DND-41 (cell line): ENCODE results near the gene UACA.

Source experiments
- ATAC-seq: fragments of 200-7000 bp; cut with Tn5 transposase; 3 replicates; pipeline ENCODE4 v1.9.1; 2021; ENCODE audit warnings: low read depth; ENCODE audit not compliant: insufficient read depth
- DNase-seq: peaks from one replicate; pipeline ENCODE4 v3.0.0-alpha.2; 2020
- H2AFZ ChIP-seq: 2 replicates; pipeline ENCODE4 v1.6.0; 2012; ENCODE audit warnings: low read depth, low read length
- H3K27ac ChIP-seq: 2 replicates; pipeline ENCODE4 v1.5.1; 2012; ENCODE audit warnings: low read length, inconsistent platforms
- H3K27me3 ChIP-seq: fragments of 200-600 bp; sonication (generic); 2 replicates; pipeline ENCODE4 v1.6.0; 2012; ENCODE audit warnings: low read length, mild to moderate bottlenecking, inconsistent platforms; ENCODE audit not compliant: insufficient read depth, poor library complexity
- H3K36me3 ChIP-seq: 2 replicates; pipeline ENCODE4 v1.5.1; 2012; ENCODE audit warnings: low read length, inconsistent platforms; ENCODE audit not compliant: insufficient read depth
- H3K4me1 ChIP-seq: 2 replicates; pipeline ENCODE4 v1.5.1; 2012; ENCODE audit warnings: mild to moderate bottlenecking, low read length; ENCODE audit not compliant: insufficient read depth
- H3K4me2 ChIP-seq: 2 replicates; pipeline ENCODE4 v1.6.0; 2012; ENCODE audit warnings: mild to moderate bottlenecking, moderate library complexity, low read length, inconsistent platforms; ENCODE audit not compliant: insufficient read depth
- H3K4me3 ChIP-seq, 2 experiments: fragments of 200-600 bp in 1 of 2; shearing (Covaris generic) in 1 of 2; 2 replicates each; pipeline ENCODE4 v1.5.1; 2012 to 2016; ENCODE audit warnings: inconsistent platforms in 2 of 2, low read length in 2 of 2, mild to moderate bottlenecking in 2 of 2, low read depth in 1 of 2, moderate library complexity in 1 of 2
- H3K79me2 ChIP-seq: 2 replicates; pipeline ENCODE4 v1.6.0; 2012; ENCODE audit warnings: low read length, inconsistent platforms; ENCODE audit not compliant: insufficient read depth
- H3K9ac ChIP-seq: 2 replicates; pipeline ENCODE4 v1.6.0; 2012; ENCODE audit warnings: low read depth, mild to moderate bottlenecking, inconsistent platforms, low read length, moderate library complexity
- H3K9me3 ChIP-seq: 2 replicates; pipeline ENCODE4 v1.5.1; 2012; ENCODE audit warnings: low read length, moderate library complexity, mild to moderate bottlenecking, inconsistent platforms; ENCODE audit not compliant: insufficient read depth, severe bottlenecking
- H4K20me1 ChIP-seq: 2 replicates; pipeline ENCODE4 v1.6.0; 2012; ENCODE audit warnings: low read length; ENCODE audit not compliant: insufficient read depth
- EZH2 ChIP-seq: IDR thresholded peaks from 3 replicates; pipeline ENCODE4 v1.6.1; 2012; ENCODE audit warnings: borderline replicate concordance, low read depth, mild to moderate bottlenecking, moderate library complexity, low read length, inconsistent platforms; ENCODE audit not compliant: severe bottlenecking
- TF ChIP-seq, protein P1 (sequence below): IDR thresholded peaks from 2 replicates; pipeline ENCODE4 v1.5.1; 2012; ENCODE audit warnings: borderline replicate concordance, low read length, moderate library complexity, mild to moderate bottlenecking; ENCODE audit not compliant: poor library complexity, severe bottlenecking; ENCODE audit errors: extremely low read depth

The UACA gene

DNA sequence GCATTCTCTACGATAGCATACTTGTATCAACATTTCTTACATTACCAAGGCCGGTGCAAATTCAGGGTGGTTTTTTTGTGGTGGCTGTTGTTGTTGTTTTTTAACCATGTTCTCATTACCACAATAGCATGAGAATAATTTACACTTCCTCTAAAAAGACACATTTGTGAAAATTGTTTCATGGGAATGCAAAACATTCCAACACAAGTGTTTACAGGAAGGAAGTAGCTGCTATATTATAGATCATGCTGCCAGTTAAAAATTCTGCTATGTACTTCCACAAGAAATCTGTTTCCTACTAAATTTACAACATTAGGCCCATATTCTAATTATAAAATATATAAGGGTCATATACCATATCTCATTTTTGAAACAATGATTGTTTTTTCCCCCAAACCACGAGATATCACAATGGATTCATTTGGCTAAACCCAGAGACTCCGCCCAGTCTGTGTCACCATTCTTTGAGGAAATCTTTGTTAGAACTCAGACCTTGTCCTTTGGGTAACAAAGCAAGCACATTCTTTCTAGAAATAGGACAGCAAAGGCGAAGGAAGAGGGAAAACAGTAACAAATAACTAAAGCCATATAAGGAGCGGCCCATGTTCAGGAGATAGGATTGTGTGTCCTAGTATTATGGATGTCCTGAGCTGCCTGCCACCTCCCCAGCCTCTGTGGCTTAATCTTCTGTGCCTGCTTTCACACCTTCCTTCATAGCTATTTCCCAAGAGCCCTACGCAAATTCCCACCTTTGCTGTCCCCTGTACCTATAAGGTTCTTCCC, 60.1 kb downstream of the UACA start:
- ATAC-seq: no peak

DNA sequence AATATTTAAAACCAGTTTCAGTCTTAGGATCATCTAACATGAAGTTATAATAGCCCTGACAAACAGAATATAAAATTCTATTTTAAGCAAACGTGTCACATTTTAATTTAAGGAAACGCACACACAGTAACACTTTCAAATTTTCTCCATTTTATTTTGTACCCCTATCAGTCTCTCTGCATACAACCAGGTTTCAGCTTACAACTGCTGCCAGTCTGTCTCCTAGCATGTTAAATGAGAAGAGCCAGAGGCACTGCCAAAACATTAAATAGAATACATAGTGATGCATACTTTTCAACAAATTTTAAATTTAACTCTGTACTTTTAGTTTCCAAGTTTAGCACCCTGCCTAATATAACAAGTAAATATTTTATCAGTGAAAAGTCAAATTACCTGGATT, 60.8 kb downstream of the UACA start:
- TF ChIP-seq, protein P1, sequence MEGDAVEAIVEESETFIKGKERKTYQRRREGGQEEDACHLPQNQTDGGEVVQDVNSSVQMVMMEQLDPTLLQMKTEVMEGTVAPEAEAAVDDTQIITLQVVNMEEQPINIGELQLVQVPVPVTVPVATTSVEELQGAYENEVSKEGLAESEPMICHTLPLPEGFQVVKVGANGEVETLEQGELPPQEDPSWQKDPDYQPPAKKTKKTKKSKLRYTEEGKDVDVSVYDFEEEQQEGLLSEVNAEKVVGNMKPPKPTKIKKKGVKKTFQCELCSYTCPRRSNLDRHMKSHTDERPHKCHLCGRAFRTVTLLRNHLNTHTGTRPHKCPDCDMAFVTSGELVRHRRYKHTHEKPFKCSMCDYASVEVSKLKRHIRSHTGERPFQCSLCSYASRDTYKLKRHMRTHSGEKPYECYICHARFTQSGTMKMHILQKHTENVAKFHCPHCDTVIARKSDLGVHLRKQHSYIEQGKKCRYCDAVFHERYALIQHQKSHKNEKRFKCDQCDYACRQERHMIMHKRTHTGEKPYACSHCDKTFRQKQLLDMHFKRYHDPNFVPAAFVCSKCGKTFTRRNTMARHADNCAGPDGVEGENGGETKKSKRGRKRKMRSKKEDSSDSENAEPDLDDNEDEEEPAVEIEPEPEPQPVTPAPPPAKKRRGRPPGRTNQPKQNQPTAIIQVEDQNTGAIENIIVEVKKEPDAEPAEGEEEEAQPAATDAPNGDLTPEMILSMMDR: no peak
- TF ChIP-seq EZH2: no peak
- Histone ChIP-seq H3K4me2 (no peak overlapping the region), H2AFZ (no peak overlapping the region), H3K9ac (no peak overlapping the region), H3K36me3 (no peaks in the 10 kb centered on the region), H3K4me3 (no peak overlapping the region), H3K9me3 (no peaks in the 10 kb centered on the region), H3K27ac (no peak overlapping the region), H4K20me1 (no peaks in the 10 kb centered on the region), H3K4me1 (no peaks in the 10 kb centered on the region), H3K79me2 (no peaks in the 10 kb centered on the region), H3K27me3 (peaks cover 3% of the 10 kb centered on the region)
- DNase-seq (no peak), ATAC-seq (no peak)

More for the DNA sequence above, 60.1 kb downstream of the UACA start:
- Histone ChIP-seq H3K79me2 (no peaks in the 10 kb centered on the region), H3K27ac (no peak overlapping the region), H2AFZ (no peak overlapping the region), H4K20me1 (no peaks in the 10 kb centered on the region), H3K27me3 (peaks cover 3% of the 10 kb centered on the region), H3K36me3 (no peaks in the 10 kb centered on the region), H3K9ac (no peak overlapping the region), H3K9me3 (no peaks in the 10 kb centered on the region), H3K4me3 (no peak overlapping the region), H3K4me1 (no peaks in the 10 kb centered on the region), H3K4me2 (no peak overlapping the region)
- no peak for DNase-seq
- TF ChIP-seq EZH2: no peak
- TF ChIP-seq, protein P1: no peak

DNA sequence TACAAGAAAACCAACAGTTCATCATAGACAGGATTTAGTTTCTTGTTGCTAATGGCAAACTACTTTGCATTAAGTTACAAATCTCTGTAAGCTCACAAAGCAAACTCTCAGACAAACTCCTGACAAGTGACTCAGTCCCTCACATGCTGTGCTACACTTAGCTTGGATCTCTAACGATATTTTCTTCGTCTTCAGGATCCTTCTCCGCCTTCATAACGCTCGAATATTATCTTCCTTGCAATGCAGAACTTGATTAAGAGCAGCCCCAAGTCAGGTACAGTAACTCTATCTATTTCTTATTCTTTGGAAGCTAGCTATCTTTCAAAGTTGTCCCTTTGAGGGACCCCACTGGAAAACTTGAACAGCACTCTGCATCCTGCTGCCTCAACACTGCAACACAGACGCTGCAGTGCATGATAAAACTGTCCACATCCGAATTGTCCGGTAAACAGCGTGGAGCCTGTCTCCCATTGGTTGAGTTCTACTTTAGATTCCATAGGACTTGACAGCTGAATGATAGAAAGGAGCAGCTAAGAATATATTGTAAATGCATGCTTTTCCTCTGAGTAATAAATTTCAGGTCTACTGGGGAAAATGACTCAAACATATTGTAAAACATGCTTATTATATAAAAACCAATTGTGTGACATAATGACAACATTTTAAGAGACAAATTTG, 61.3 kb downstream of the UACA start:
- TF ChIP-seq EZH2: no peak
- TF ChIP-seq, protein P1: no peak
- H3K27ac ChIP-seq: no peak overlapping the region
- H3K9ac ChIP-seq: no peak overlapping the region
- H3K4me3 ChIP-seq: no peak overlapping the region
- H3K79me2 ChIP-seq: no peaks in the 10 kb centered on the region
- H4K20me1 ChIP-seq: no peaks in the 10 kb centered on the region
- DNase-seq: no peak
- no peaks in the 10 kb centered on the region for H3K4me1 ChIP-seq
- no peak overlapping the region for H3K4me2 ChIP-seq
- H2AFZ ChIP-seq: no peak overlapping the region
- peaks cover 6% of the 10 kb centered on the region for H3K27me3 ChIP-seq
- ATAC-seq: no peak
- no peaks in the 10 kb centered on the region for H3K9me3 ChIP-seq
- no peaks in the 10 kb centered on the region for H3K36me3 ChIP-seq
